GM21723 (cell line): ENCODE measurements around the gene LAG3.

ENCODE experiments used
- ATAC-seq: cut with Tn5 transposase; IDR thresholded peaks from one replicate; pipeline ENCODE4 v1.9.1; 2021; ENCODE audit warnings: mild to moderate bottlenecking, moderate library complexity; ENCODE audit not compliant: unreplicated experiment

The LAG3 gene

GRCh38 chr12:6771091-6771495, 1.2 kb upstream of the LAG3 start:
- ATAC-seq, result no peak

GRCh38 chr12:6771509-6772330, 600 bp upstream of the LAG3 start:
- no peak for ATAC-seq

GRCh38 chr12:6772726-6773589, 638 bp downstream of the LAG3 start:
- no peak for ATAC-seq

- no peak for ATAC-seq
Observed at GRCh38 chr12:6773590-6774351, 1.5 kb downstream of the LAG3 start.

GRCh38 chr12:6774499-6775062, 2.3 kb downstream of the LAG3 start:
- no peak for ATAC-seq

GRCh38 chr12:6775185-6776174, 3.2 kb downstream of the LAG3 start:
- no peak for ATAC-seq

GRCh38 chr12:6777386-6777785, 5.1 kb downstream of the LAG3 start:
- no peak for ATAC-seq

GRCh38 chr12:6778217-6778573, 5.9 kb downstream of the LAG3 start:
- ATAC-seq, result no peak

GRCh38 chr12:6778574-6779550, 6.5 kb downstream of the LAG3 start:
- ATAC-seq, result peak; percentile 79

GRCh38 chr12:6779708-6780432, 7.5 kb downstream of the LAG3 start:
- no peak for ATAC-seq

GRCh38 chr12:6780573-6780972, 8.3 kb downstream of the LAG3 start:
- no peak for ATAC-seq

- no peak for ATAC-seq
Observed at GRCh38 chr12:6782119-6782518, 9.8 kb downstream of the LAG3 start.

- ATAC-seq, result no peak
Observed at GRCh38 chr12:6782850-6783566, 10.7 kb downstream of the LAG3 start.

GRCh38 chr12:6783828-6784227, 11.5 kb downstream of the LAG3 start:
- ATAC-seq, result no peak

- ATAC-seq, result no peak
Observed at GRCh38 chr12:6784296-6784695, 12.0 kb downstream of the LAG3 start.

- no peak for ATAC-seq
Observed at GRCh38 chr12:6784761-6785160, 12.4 kb downstream of the LAG3 start.

- no peak for ATAC-seq
Observed at GRCh38 chr12:6786416-6787094, 14.2 kb downstream of the LAG3 start.
